Stomach (tissue), 4 donors: Measurements from ENCODE around the gene SH3RF3.

Experiments
- CTCF ChIP-seq, 7 experiments: fragments of 450-650 bp in 4 of 7; fragments of 200-600 bp in 3 of 7; sonication (generic) in 3 of 7; IDR thresholded peaks; one replicate each; pipeline ENCODE4 v1.5.1; 2016 to 2019; ENCODE audit warnings: antibody characterized with exemption in 7 of 7, control low read depth in 2 of 7, mild to moderate bottlenecking in 1 of 7
- EP300 ChIP-seq: sonication (generic); formaldehyde crosslinking; IDR thresholded peaks from one replicate; pipeline ENCODE4 v1.6.1; 2017; ENCODE audit warnings: antibody characterized with exemption
- POLR2A ChIP-seq, 4 donors: fragments of 450-650 bp; IDR thresholded peaks; one replicate each; pipeline ENCODE4 v1.6.1; 2016; ENCODE audit warnings: antibody characterized with exemption in 4 of 4, control low read depth in 2 of 4, mild to moderate bottlenecking in 1 of 4, moderate library complexity in 1 of 4
- POLR2AphosphoS5 ChIP-seq, 3 donors: sonication (generic); formaldehyde crosslinking; IDR thresholded peaks; one replicate each; pipeline ENCODE4 v1.6.1; 2016; ENCODE audit warnings: antibody characterized with exemption in 3 of 3

- no peak for TF ChIP-seq POLR2A (IDR thresholded peaks at IDR 0.05)
- no peak for TF ChIP-seq POLR2AphosphoS5 (IDR thresholded peaks at IDR 0.05)
- TF ChIP-seq CTCF (IDR thresholded peaks at IDR 0.05): no peak
- TF ChIP-seq EP300: no peak
These were observed 130.0 kb downstream of the SH3RF3 start for GRCh38 chr2:109258905-109259540.
